Activated naive CD4-positive, alpha-beta T cell treated with anti-CD3 and anti-CD28 coated beads, Interleukin-2, amount 50 U/mL, for 16 hours (primary cell): ENCODE data around the gene STRBP.
"Not testable (repeated sequence)": the region's sequence is repeated elsewhere in the genome, so short reads cannot be mapped to it uniquely, and the experiment has no call there.

ENCODE experiments used
- DNase-seq: peaks from one replicate; pipeline ENCODE4 v3.0.0-alpha.2; 2020

The STRBP gene

GRCh38 chr9:123186029-123186428, 82.4 kb downstream of the STRBP start:
- DNase-seq, result not testable (repeated sequence)

GRCh38 chr9:123176949-123177348, 91.4 kb downstream of the STRBP start:
- DNase-seq, result no peak

- no peak for DNase-seq
Observed at GRCh38 chr9:123175854-123176629, 92.3 kb downstream of the STRBP start.

- DNase-seq, result no peak
Observed at GRCh38 chr9:123174887-123175518, 93.4 kb downstream of the STRBP start.

- no peak for DNase-seq
Observed at GRCh38 chr9:123174079-123174478, 94.3 kb downstream of the STRBP start.

- no peak for DNase-seq
Observed at GRCh38 chr9:123169926-123170325, 98.5 kb downstream of the STRBP start.

GRCh38 chr9:123168586-123168985, 99.8 kb downstream of the STRBP start:
- no peak for DNase-seq

GRCh38 chr9:123167474-123167873, 100.9 kb downstream of the STRBP start:
- no peak for DNase-seq

GRCh38 chr9:123165813-123166212, 102.6 kb downstream of the STRBP start:
- no peak for DNase-seq

- DNase-seq, result no peak
Observed at GRCh38 chr9:123164285-123164684, 104.1 kb downstream of the STRBP start.

- no peak for DNase-seq
Observed at GRCh38 chr9:123162791-123163345, 105.5 kb downstream of the STRBP start.

GRCh38 chr9:123162360-123162759, 106.0 kb downstream of the STRBP start:
- no peak for DNase-seq

- no peak for DNase-seq
Observed at GRCh38 chr9:123157221-123157620, 111.2 kb downstream of the STRBP start.

GRCh38 chr9:123150708-123151503, 117.5 kb downstream of the STRBP start:
- DNase-seq, result no peak

- no peak for DNase-seq
Observed at GRCh38 chr9:123149067-123149466, 119.3 kb downstream of the STRBP start.

- no peak for DNase-seq
Observed at GRCh38 chr9:123138163-123138562, 130.2 kb downstream of the STRBP start.

- DNase-seq, result no peak
Observed at GRCh38 chr9:123135430-123135829, 133.0 kb downstream of the STRBP start.

- DNase-seq, result no peak
Observed at GRCh38 chr9:123132696-123133095, 135.7 kb downstream of the STRBP start.

GRCh38 chr9:123131993-123132392, 136.4 kb downstream of the STRBP start:
- no peak for DNase-seq

- DNase-seq, result no peak
Observed at GRCh38 chr9:123131258-123131657, 137.1 kb downstream of the STRBP start.

- DNase-seq, result no peak
Observed at GRCh38 chr9:123129423-123129822, 139.0 kb downstream of the STRBP start.

- DNase-seq, result no peak
Observed at GRCh38 chr9:123128591-123128990, 139.8 kb downstream of the STRBP start.

- no peak for DNase-seq
Observed at GRCh38 chr9:123127512-123128075, 140.8 kb downstream of the STRBP start.
